GM23338 (cell line): ENCODE data around the gene PEX13. TPM values are rescaled to one million over a fixed set of nuclear protein-coding genes. Genes with fewer than 3 reads are reported as not detected.

Experiments used
- ATAC-seq: fragments of 200-7000 bp; cut with Tn5 transposase; 3 replicates; pipeline ENCODE4 v1.9.1; 2020
- DNase-seq: peaks from one replicate; pipeline ENCODE4 v3.0.0-alpha.2; 2015; ENCODE audit warnings: low spot score
- H2AFZ ChIP-seq: fragments of 200-600 bp; sonication (generic); 2 replicates; pipeline ENCODE4 v1.8.0; 2016; ENCODE audit warnings: antibody characterized with exemption, mild to moderate bottlenecking, moderate library complexity
- H3F3A ChIP-seq: fragments of 200-600 bp; sonication (generic); replicated peaks from 2 replicates; pipeline ENCODE4 v1.8.0; 2017; ENCODE audit warnings: antibody characterized with exemption, mixed run types, low read depth
- H3K27ac ChIP-seq: fragments of 200-600 bp; sonication (generic); 2 replicates; pipeline ENCODE4 v1.6.1; 2016; ENCODE audit warnings: low read depth
- H3K27me3 ChIP-seq: fragments of 200-600 bp; sonication (generic); 2 replicates; pipeline ENCODE4 v1.8.0; 2016; ENCODE audit warnings: mild to moderate bottlenecking, mixed run types, moderate library complexity; ENCODE audit not compliant: insufficient read depth
- H3K36me3 ChIP-seq: fragments of 200-600 bp; sonication (generic); 2 replicates; pipeline ENCODE4 v1.8.0; 2016; ENCODE audit warnings: mild to moderate bottlenecking; ENCODE audit not compliant: insufficient read depth
- H3K4me1 ChIP-seq: fragments of 200-600 bp; sonication (generic); 2 replicates; pipeline ENCODE4 v1.8.0; 2016; ENCODE audit warnings: mild to moderate bottlenecking, moderate library complexity; ENCODE audit not compliant: insufficient read depth
- H3K4me2 ChIP-seq: fragments of 200-600 bp; sonication (generic); 2 replicates; pipeline ENCODE4 v1.7.1; 2017; ENCODE audit warnings: mixed run types
- H3K4me3 ChIP-seq: fragments of 200-600 bp; sonication (generic); 2 replicates; pipeline ENCODE4 v1.6.1; 2016; ENCODE audit warnings: mixed run types
- H3K79me2 ChIP-seq: fragments of 200-600 bp; sonication (generic); replicated peaks from 2 replicates; pipeline ENCODE4 v1.8.0; 2017; ENCODE audit warnings: mild to moderate bottlenecking; ENCODE audit not compliant: insufficient read depth
- H3K9me2 ChIP-seq: fragments of 200-600 bp; sonication (generic); 2 replicates; pipeline ENCODE4 v1.8.0; 2017; ENCODE audit not compliant: insufficient read depth
- H4K20me1 ChIP-seq: fragments of 200-600 bp; sonication (generic); replicated peaks from 2 replicates; pipeline ENCODE4 v1.8.0; 2017; ENCODE audit warnings: mild to moderate bottlenecking; ENCODE audit not compliant: insufficient read depth
- H3K27ac Mint-ChIP-seq: 2 replicates; pipeline ENCODE4 v1.8.0; 2020; ENCODE audit warnings: inconsistent platforms, mild to moderate bottlenecking, moderate library complexity, mixed read lengths
- H3K27me3 Mint-ChIP-seq: 3 replicates; pipeline ENCODE4 v1.8.0; 2022; ENCODE audit warnings: low read depth, mild to moderate bottlenecking, moderate library complexity, mixed read lengths, inconsistent platforms; ENCODE audit not compliant: insufficient read depth, poor library complexity
- H3K36me3 Mint-ChIP-seq: 3 replicates; pipeline ENCODE4 v1.8.0; 2021; ENCODE audit warnings: low read depth, mild to moderate bottlenecking, inconsistent platforms, moderate library complexity, mixed read lengths
- H3K4me1 Mint-ChIP-seq: 3 replicates; pipeline ENCODE4 v1.8.0; 2020; ENCODE audit warnings: mild to moderate bottlenecking, inconsistent platforms, mixed read lengths
- H3K4me3 Mint-ChIP-seq: 3 replicates; pipeline ENCODE4 v1.8.0; 2021; ENCODE audit warnings: moderate library complexity, mild to moderate bottlenecking, inconsistent platforms, mixed read lengths
- H3K9me3 Mint-ChIP-seq: 3 replicates; pipeline ENCODE4 v1.8.0; 2020; ENCODE audit warnings: moderate library complexity, mild to moderate bottlenecking, inconsistent platforms, mixed read lengths
- CREB1 ChIP-seq: fragments of 250-450 bp; sonication (Bioruptor Pico); IDR thresholded peaks from 2 replicates; pipeline ENCODE4 v1.5.0; 2020; ENCODE audit warnings: low read depth, mild to moderate bottlenecking, moderate library complexity
- EZH2 ChIP-seq: fragments of 200-600 bp; sonication (generic); IDR thresholded peaks from one replicate; pipeline ENCODE4 v1.8.0; 2017; ENCODE audit warnings: antibody characterized with exemption, mild to moderate bottlenecking, low read depth; ENCODE audit not compliant: unreplicated experiment
- EZH2phosphoT487 ChIP-seq: fragments of 200-600 bp; sonication (generic); IDR thresholded peaks from one replicate; pipeline ENCODE4 v1.8.1; 2018; ENCODE audit warnings: antibody characterized with exemption; ENCODE audit not compliant: unreplicated experiment
- JUNB ChIP-seq: IDR thresholded peaks from one replicate; pipeline ENCODE4 v1.6.1; 2016; ENCODE audit warnings: antibody characterized with exemption; ENCODE audit not compliant: unreplicated experiment
- NANOG ChIP-seq: IDR thresholded peaks from 2 replicates; pipeline ENCODE4 v1.6.1; 2016; ENCODE audit warnings: antibody characterized with exemption, borderline replicate concordance
- POLR2AphosphoS5 ChIP-seq: IDR thresholded peaks from 2 replicates; pipeline ENCODE4 v1.6.1; 2016; ENCODE audit warnings: antibody characterized with exemption, low read depth
- STAT1 ChIP-seq: IDR thresholded peaks from one replicate; pipeline ENCODE4 v1.6.1; 2016; ENCODE audit warnings: antibody characterized with exemption; ENCODE audit not compliant: unreplicated experiment
- ZNF114 ChIP-seq: fragments of 250-450 bp; sonication (Bioruptor Pico); IDR thresholded peaks from 2 replicates; pipeline ENCODE4 v1.5.0; 2020; ENCODE audit warnings: mild to moderate bottlenecking, moderate library complexity
- ZNF331 ChIP-seq: fragments of 250-450 bp; sonication (Bioruptor Pico); IDR thresholded peaks from 2 replicates; pipeline ENCODE4 v1.5.0; 2020; ENCODE audit warnings: low read depth, mild to moderate bottlenecking, moderate library complexity
- polyA plus RNA-seq: library from polyadenylated mRNA; unstranded; fragments of >200 nt; fragmentation: Nextera tagmentation; extraction: Ambion mirVana; gene quantifications from 2 replicates; pipeline ENCODE4 v1.2.1, GENCODE V29; 2016
- total RNA-seq: library from RNA; depleted of rRNA; stranded (reverse); fragments of >200 nt; shearing (Covaris generic); gene quantifications from 2 replicates; pipeline ENCODE4 v1.2.3, GENCODE V29; 2014
- TF ChIP-seq, protein P1 (sequence below): IDR thresholded peaks from 2 replicates; pipeline ENCODE4 v1.6.1; 2016; ENCODE audit warnings: antibody characterized with exemption
- TF ChIP-seq, protein P2 (sequence below), 2 experiments: fragments of 200-600 bp in 1 of 2; sonication (generic) in 1 of 2; conservative IDR thresholded peaks; 2 replicates each; pipeline versions ENCODE4 v1.5.1 to v1.6.1; 2016 to 2017; ENCODE audit warnings: antibody characterized with exemption in 2 of 2, low read depth in 2 of 2, mild to moderate bottlenecking in 2 of 2, moderate library complexity in 1 of 2
- TF ChIP-seq, protein P3 (sequence below): IDR thresholded peaks from one replicate; pipeline ENCODE4 v1.6.1; 2018; ENCODE audit warnings: antibody characterized with exemption; ENCODE audit not compliant: unreplicated experiment
- TF ChIP-seq, protein P4 (sequence below): fragments of 250-450 bp; sonication (Bioruptor Pico); IDR thresholded peaks from 2 replicates; pipeline ENCODE4 v1.5.0; 2020; ENCODE audit warnings: mild to moderate bottlenecking, moderate library complexity

The PEX13 gene
- total and polyA plus RNA-seq, 2 experiments from 2014 or later: 15.8 to 29.2 TPM

DNA sequence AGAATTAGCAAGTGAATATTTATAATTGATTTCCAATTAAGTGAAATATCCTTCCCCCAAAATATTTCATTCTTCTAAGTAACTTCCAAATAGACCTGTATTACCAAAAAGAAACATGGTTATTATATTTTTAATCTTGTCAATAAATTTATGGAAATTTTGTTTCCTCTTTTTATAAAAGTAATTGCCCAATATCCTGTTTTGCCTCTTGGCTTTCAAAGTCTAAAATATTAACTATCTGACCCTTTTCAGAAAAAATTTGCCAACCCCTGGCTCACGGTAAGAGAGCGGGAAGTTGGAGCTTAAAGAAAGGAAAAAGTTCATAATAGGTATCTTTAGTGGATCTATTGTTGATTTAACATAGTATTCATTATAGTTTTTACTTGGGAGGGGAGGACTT, 27.7 kb downstream of the PEX13 start:
- Histone ChIP-seq H3K4me2 (no peak overlapping the region), H3K27ac (no peak overlapping the region), H2AFZ (no peak overlapping the region), H3K36me3 (no peaks in the 10 kb centered on the region; the same call in none of the 2 replicates), H3F3A (no peaks in the 10 kb centered on the region), H3K4me1 (no peaks in the 10 kb centered on the region), H3K9me2 (no peaks in the 10 kb centered on the region), H3K4me3 (no peak overlapping the region), H3K27me3 (no peaks in the 10 kb centered on the region), H4K20me1 (no peaks in the 10 kb centered on the region), H3K79me2 (no peaks in the 10 kb centered on the region)
- Mint-ChIP-seq H3K36me3 (peaks cover 14% of the 10 kb centered on the region), H3K27me3 (no peaks in the 10 kb centered on the region), H3K4me1 (no peaks in the 10 kb centered on the region), H3K4me3 (no peak overlapping the region), H3K27ac (no peak overlapping the region), H3K9me3 (no peaks in the 10 kb centered on the region)
- ATAC-seq (no peak), DNase-seq (no peak)
- TF ChIP-seq JUNB (no peak), EZH2 (no peak), ZNF331 (no peak), NANOG (no peak), EZH2phosphoT487 (no peak), CREB1 (CRISPR knock-in tag) (no peak), STAT1 (no peak), POLR2AphosphoS5 (no peak), ZNF114 (CRISPR knock-in tag) (no peak)
- TF ChIP-seq, protein P1, sequence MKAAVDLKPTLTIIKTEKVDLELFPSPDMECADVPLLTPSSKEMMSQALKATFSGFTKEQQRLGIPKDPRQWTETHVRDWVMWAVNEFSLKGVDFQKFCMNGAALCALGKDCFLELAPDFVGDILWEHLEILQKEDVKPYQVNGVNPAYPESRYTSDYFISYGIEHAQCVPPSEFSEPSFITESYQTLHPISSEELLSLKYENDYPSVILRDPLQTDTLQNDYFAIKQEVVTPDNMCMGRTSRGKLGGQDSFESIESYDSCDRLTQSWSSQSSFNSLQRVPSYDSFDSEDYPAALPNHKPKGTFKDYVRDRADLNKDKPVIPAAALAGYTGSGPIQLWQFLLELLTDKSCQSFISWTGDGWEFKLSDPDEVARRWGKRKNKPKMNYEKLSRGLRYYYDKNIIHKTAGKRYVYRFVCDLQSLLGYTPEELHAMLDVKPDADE: no peak
- TF ChIP-seq, protein P2, sequence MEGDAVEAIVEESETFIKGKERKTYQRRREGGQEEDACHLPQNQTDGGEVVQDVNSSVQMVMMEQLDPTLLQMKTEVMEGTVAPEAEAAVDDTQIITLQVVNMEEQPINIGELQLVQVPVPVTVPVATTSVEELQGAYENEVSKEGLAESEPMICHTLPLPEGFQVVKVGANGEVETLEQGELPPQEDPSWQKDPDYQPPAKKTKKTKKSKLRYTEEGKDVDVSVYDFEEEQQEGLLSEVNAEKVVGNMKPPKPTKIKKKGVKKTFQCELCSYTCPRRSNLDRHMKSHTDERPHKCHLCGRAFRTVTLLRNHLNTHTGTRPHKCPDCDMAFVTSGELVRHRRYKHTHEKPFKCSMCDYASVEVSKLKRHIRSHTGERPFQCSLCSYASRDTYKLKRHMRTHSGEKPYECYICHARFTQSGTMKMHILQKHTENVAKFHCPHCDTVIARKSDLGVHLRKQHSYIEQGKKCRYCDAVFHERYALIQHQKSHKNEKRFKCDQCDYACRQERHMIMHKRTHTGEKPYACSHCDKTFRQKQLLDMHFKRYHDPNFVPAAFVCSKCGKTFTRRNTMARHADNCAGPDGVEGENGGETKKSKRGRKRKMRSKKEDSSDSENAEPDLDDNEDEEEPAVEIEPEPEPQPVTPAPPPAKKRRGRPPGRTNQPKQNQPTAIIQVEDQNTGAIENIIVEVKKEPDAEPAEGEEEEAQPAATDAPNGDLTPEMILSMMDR (conservative IDR thresholded peaks at IDR 0.05; ENCODE audit: low read depth in 2 of 2): no peak
- TF ChIP-seq, protein P3, sequence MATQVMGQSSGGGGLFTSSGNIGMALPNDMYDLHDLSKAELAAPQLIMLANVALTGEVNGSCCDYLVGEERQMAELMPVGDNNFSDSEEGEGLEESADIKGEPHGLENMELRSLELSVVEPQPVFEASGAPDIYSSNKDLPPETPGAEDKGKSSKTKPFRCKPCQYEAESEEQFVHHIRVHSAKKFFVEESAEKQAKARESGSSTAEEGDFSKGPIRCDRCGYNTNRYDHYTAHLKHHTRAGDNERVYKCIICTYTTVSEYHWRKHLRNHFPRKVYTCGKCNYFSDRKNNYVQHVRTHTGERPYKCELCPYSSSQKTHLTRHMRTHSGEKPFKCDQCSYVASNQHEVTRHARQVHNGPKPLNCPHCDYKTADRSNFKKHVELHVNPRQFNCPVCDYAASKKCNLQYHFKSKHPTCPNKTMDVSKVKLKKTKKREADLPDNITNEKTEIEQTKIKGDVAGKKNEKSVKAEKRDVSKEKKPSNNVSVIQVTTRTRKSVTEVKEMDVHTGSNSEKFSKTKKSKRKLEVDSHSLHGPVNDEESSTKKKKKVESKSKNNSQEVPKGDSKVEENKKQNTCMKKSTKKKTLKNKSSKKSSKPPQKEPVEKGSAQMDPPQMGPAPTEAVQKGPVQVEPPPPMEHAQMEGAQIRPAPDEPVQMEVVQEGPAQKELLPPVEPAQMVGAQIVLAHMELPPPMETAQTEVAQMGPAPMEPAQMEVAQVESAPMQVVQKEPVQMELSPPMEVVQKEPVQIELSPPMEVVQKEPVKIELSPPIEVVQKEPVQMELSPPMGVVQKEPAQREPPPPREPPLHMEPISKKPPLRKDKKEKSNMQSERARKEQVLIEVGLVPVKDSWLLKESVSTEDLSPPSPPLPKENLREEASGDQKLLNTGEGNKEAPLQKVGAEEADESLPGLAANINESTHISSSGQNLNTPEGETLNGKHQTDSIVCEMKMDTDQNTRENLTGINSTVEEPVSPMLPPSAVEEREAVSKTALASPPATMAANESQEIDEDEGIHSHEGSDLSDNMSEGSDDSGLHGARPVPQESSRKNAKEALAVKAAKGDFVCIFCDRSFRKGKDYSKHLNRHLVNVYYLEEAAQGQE: no peak
- TF ChIP-seq, protein P4, sequence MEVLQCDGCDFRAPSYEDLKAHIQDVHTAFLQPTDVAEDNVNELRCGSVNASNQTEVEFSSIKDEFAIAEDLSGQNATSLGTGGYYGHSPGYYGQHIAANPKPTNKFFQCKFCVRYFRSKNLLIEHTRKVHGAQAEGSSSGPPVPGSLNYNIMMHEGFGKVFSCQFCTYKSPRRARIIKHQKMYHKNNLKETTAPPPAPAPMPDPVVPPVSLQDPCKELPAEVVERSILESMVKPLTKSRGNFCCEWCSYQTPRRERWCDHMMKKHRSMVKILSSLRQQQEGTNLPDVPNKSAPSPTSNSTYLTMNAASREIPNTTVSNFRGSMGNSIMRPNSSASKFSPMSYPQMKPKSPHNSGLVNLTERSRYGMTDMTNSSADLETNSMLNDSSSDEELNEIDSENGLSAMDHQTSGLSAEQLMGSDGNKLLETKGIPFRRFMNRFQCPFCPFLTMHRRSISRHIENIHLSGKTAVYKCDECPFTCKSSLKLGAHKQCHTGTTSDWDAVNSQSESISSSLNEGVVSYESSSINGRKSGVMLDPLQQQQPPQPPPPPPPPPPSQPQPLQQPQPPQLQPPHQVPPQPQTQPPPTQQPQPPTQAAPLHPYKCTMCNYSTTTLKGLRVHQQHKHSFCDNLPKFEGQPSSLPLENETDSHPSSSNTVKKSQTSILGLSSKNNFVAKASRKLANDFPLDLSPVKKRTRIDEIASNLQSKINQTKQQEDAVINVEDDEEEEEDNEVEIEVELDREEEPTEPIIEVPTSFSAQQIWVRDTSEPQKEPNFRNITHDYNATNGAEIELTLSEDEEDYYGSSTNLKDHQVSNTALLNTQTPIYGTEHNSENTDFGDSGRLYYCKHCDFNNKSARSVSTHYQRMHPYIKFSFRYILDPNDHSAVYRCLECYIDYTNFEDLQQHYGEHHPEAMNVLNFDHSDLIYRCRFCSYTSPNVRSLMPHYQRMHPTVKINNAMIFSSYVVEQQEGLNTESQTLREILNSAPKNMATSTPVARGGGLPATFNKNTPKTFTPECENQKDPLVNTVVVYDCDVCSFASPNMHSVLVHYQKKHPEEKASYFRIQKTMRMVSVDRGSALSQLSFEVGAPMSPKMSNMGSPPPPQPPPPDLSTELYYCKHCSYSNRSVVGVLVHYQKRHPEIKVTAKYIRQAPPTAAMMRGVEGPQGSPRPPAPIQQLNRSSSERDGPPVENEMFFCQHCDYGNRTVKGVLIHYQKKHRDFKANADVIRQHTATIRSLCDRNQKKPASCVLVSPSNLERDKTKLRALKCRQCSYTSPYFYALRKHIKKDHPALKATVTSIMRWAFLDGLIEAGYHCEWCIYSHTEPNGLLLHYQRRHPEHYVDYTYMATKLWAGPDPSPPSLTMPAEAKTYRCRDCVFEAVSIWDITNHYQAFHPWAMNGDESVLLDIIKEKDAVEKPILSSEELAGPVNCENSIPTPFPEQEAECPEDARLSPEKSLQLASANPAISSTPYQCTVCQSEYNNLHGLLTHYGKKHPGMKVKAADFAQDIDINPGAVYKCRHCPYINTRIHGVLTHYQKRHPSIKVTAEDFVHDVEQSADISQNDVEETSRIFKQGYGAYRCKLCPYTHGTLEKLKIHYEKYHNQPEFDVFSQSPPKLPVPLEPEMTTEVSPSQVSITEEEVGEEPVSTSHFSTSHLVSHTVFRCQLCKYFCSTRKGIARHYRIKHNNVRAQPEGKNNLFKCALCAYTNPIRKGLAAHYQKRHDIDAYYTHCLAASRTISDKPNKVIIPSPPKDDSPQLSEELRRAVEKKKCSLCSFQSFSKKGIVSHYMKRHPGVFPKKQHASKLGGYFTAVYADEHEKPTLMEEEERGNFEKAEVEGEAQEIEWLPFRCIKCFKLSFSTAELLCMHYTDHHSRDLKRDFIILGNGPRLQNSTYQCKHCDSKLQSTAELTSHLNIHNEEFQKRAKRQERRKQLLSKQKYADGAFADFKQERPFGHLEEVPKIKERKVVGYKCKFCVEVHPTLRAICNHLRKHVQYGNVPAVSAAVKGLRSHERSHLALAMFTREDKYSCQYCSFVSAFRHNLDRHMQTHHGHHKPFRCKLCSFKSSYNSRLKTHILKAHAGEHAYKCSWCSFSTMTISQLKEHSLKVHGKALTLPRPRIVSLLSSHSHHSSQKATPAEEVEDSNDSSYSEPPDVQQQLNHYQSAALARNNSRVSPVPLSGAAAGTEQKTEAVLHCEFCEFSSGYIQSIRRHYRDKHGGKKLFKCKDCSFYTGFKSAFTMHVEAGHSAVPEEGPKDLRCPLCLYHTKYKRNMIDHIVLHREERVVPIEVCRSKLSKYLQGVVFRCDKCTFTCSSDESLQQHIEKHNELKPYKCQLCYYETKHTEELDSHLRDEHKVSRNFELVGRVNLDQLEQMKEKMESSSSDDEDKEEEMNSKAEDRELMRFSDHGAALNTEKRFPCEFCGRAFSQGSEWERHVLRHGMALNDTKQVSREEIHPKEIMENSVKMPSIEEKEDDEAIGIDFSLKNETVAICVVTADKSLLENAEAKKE (CRISPR knock-in tag): no peak
